DND-41 (cell line): Measurements from ENCODE around the gene RAB29.

ENCODE experiments used
- EZH2 ChIP-seq: IDR thresholded peaks from 3 replicates; pipeline ENCODE4 v1.6.1; 2012; ENCODE audit warnings: borderline replicate concordance, low read depth, mild to moderate bottlenecking, moderate library complexity, low read length, inconsistent platforms; ENCODE audit not compliant: severe bottlenecking
- TF ChIP-seq, protein P1 (sequence below): IDR thresholded peaks from 2 replicates; pipeline ENCODE4 v1.5.1; 2012; ENCODE audit warnings: borderline replicate concordance, low read length, moderate library complexity, mild to moderate bottlenecking; ENCODE audit not compliant: poor library complexity, severe bottlenecking; ENCODE audit errors: extremely low read depth

DNA sequence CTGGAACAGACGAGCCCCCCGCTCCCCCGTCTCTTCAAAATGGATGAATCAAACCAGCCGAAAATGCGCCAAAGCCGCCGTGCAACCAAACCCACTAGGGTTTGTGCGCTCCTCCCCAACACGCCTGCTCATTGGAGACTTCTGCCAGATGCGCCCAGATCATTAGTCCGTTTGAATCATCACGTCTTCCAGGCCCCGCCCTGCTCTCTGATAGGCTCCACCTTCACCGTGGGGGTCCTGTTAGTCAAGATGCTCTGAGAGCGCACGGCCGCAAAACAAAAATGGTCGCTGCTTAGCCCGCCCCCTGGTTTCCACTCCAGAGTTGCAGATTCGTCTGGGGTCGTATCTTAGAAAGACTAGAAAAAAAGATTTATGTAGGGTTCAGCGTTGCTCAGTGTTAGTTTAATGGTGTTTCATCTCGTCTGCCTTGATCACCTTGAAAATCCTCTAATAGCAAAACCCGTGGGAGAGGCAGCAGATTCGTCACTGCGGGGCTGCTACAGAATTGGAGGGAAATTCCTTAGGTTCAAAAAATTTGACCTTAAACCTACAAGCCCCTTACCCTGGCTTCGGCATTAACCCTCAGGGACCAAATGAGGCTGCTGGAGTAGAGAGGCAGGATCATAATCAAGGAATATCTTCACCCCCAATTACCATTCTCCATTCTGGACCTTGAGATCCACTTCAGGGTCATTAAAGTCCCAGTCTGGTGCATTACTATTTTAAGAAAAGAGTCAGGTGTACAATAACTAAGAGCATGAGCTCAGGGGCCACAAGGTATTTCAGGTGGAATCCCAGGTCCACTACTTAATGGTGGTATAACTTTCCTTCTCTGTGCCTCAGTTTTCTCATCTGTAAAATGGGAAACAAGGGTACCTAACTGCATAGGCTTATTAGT is 24.9 kb downstream of the RAB29 start, which contains the start of gene NUCKS1:
- no peak for TF ChIP-seq EZH2
- TF ChIP-seq, protein P1, sequence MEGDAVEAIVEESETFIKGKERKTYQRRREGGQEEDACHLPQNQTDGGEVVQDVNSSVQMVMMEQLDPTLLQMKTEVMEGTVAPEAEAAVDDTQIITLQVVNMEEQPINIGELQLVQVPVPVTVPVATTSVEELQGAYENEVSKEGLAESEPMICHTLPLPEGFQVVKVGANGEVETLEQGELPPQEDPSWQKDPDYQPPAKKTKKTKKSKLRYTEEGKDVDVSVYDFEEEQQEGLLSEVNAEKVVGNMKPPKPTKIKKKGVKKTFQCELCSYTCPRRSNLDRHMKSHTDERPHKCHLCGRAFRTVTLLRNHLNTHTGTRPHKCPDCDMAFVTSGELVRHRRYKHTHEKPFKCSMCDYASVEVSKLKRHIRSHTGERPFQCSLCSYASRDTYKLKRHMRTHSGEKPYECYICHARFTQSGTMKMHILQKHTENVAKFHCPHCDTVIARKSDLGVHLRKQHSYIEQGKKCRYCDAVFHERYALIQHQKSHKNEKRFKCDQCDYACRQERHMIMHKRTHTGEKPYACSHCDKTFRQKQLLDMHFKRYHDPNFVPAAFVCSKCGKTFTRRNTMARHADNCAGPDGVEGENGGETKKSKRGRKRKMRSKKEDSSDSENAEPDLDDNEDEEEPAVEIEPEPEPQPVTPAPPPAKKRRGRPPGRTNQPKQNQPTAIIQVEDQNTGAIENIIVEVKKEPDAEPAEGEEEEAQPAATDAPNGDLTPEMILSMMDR = no peak
